Measurements from ENCODE around the gene C1orf232. TPM values are rescaled to one million over a fixed set of nuclear protein-coding genes. Genes with fewer than 3 reads are reported as not detected.

Gene C1orf232
- polyA plus RNA-seq, 1 donor: not detected

DNA sequence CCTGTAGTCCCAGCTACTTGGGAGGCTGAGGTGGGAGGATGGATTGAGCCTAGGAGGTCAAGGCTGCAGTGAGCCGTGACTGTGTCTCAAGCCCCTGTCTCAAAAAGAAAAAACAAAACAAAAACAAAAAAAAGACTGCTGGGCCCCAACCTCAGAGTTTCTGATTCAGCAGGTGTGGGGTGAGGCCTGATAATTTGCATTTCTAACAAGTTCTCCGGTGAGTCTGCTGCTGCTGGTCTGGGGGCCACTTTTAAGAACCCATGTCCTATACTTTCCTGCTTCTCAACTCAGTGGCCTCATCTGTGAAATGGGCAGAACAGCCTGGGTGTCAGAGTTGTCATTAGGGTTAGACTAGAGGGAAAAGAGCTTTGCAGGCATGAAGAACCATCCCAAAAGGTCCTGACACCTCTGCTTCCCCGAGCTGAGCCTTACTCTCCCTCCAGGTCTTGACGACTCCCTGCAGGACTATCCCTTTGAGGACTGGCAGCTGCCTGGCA lies 11.3 kb upstream of the C1orf232 start:
- DNase-seq: no peak

GRCh38 chr1:26177182-26177684 lies 8.5 kb upstream of the C1orf232 start, which contains the start of gene CNKSR1:
Gene CNKSR1 (plus strand): TSS chr1:26177491. CDS start chr1:26177548, 57 bp downstream.
- DNase-seq: no peak

- no peak for DNase-seq
These were observed 6.6 kb upstream of the C1orf232 start for GRCh38 chr1:26175346-26175745.

GRCh38 chr1:26171084-26172072 lies 2.6 kb upstream of the C1orf232 start, which contains the start of gene ZNF593OS:
Gene ZNF593OS (minus strand): TSS chr1:26171832. CDS start chr1:26171661, 171 bp downstream.
- no peak for DNase-seq

- DNase-seq: no peak
These were observed 1.7 kb upstream of the C1orf232 start for GRCh38 chr1:26170472-26170821.

GRCh38 chr1:26169669-26170471 lies 1.1 kb upstream of the C1orf232 start, which contains the start of gene ZNF593:
Gene ZNF593 (plus strand): TSS chr1:26169908. CDS start chr1:26169984, 76 bp downstream.
- DNase-seq: peak; percentile 85

GRCh38 chr1:26169198-26169554 lies 413 bp upstream of the C1orf232 start:
- no peak for DNase-seq

GRCh38 chr1:26166719-26167281 lies 2.0 kb downstream of the C1orf232 start:
- no peak for DNase-seq

GRCh38 chr1:26164861-26165842 lies 3.6 kb downstream of the C1orf232 start:
- DNase-seq: no peak

GRCh38 chr1:26164036-26164860 lies 4.5 kb downstream of the C1orf232 start:
- DNase-seq: no peak

GRCh38 chr1:26163684-26164035 lies 5.1 kb downstream of the C1orf232 start:
- DNase-seq: no peak

DNA sequence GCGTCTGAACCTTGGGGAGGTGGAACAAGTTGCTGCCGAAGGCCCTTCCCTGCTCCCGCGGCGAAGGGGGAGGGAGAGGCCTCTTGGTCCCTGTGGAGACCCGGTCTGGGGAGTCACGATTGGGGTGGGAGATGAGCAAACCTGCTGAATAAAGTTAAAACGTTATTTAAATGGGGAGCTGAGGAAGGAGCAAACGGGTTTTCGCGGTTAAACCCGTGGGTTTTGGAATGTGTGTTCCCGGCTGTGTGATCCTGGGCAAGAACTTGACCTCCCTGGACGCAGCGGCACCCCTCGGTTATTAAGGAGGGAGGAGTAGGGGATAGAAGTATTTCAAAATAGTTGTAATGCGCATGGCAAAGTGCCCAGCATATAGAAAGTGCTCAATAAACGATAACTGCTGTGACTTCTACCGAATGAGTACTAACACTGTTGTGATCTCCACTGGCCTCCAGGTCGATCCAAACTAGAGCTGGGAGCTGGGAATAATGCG lies 6.5 kb downstream of the C1orf232 start:
- no peak for DNase-seq

DNA sequence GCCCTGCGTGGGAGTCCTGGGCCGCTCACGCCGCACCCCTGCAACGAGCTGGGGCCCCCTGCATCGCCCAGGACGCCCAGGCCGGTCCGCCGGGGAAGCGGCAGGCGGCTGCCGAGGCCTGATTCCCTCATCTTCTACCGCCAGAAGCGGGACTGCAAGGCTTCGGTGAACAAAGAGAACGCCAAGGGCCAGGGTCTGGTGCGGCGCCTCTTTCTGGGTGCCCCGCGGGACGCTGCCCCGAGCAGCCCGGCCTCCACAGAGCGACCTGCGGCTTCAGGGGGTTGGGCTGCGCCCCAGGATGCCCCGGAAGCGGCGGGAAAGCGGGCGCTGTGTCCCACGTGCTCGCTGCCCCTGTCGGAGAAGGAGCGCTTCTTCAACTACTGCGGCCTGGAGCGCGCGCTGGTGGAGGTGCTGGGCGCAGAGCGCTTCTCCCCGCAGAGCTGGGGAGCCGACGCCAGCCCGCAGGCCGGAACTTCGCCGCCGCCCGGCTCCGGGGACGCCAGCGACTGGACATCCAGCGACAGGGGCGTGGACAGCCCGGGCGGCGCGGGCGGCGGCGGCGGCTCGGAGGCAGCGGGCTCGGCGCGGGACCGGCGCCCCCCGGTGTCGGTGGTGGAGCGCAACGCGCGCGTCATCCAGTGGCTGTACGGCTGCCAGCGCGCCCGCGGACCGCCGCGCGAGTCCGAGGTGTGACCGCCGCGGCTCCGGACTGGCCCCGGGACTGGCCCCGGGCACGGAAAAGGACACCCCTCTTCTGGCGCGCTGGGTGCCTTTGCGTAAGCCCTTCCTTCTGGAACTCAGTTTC lies 7.1 kb downstream of the C1orf232 start:
- no peak for DNase-seq

GRCh38 chr1:26160527-26161414 lies 8.0 kb downstream of the C1orf232 start:
- no peak for DNase-seq

GRCh38 chr1:26159743-26160039 lies 9.1 kb downstream of the C1orf232 start:
- no peak for DNase-seq

DNA sequence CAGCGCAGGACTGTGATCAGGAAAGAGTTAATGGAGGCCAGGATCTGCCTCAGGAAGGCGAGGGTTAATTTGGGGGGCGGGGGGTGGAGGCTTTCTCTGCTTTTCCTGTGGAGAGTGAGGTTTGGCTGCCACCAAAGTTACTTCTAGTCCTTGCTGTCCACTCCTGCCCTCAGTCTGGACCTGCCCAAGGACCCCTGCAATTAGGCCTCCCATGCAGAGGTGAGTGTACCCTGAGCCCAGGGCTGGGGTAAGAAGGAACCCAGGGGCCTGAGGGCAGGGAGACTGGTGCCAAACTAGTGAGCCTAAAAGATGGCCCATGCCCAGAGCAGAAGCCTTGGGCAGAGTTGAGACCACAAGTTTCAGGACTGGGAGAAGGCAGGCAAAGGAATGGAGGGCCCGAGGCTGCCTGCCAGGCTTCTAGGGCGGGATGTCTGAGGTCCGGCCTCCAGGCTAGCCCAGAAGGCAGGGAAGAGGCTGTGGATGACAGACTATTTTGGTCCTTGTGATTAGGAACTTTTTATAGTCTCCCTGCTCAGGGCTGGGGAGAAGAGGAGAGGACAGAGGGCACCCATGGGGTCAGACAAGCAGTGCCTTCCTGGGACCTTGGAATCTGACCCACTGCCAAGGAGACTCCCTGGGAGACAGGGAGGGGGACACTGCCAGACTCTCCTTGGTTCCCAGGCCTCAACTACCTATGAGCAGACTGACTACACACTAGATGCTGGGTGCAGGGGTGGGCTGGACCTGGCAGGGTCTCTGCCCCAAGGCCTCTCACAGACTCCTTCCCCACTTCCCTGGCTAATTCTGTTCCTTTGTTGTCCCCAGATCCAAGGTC lies 9.6 kb downstream of the C1orf232 start, which contains the start of gene FAM110D:
TSS of gene FAM110D (plus strand) at position 172 of the 835 bp plus-strand sequence. CDS start 2,213 bp downstream, outside the sequence.
- DNase-seq: no peak

Measured in left kidney (tissue), 2 donors.